ENCODE data around the gene CFAP73.
A peak's percentile ranks its signal among the peaks of the same experiment; 100 is the strongest.

GRCh38 chr12:113136128-113136989 lies 13.2 kb upstream of the CFAP73 start:
- TF ChIP-seq CTCF (IDR thresholded peaks at IDR 0.05; ENCODE audit: control extremely low read depth in 1 of 3, insufficient read depth in 1 of 3, low read depth in 1 of 3, low read length in 3 of 3) (no peak), EGR1 (IDR thresholded peaks at IDR 0.05; ENCODE audit: borderline replicate concordance, low read depth, low read length) (no peak; the same call in 1 of the 2 replicates), RBBP5 (IDR thresholded peaks at IDR 0.05; ENCODE audit: borderline replicate concordance, low read depth, low read length) (peak; percentile 75; the same call in 1 of the 2 replicates)

Data from H1 (cell line).